HG03521 (cell line): ENCODE results near the gene YARS1.

Experiments
- ATAC-seq: cut with Tn5 transposase; IDR thresholded peaks from one replicate; pipeline ENCODE4 v1.9.1; 2021; ENCODE audit warnings: mild to moderate bottlenecking, moderate library complexity; ENCODE audit not compliant: unreplicated experiment

Gene YARS1

DNA sequence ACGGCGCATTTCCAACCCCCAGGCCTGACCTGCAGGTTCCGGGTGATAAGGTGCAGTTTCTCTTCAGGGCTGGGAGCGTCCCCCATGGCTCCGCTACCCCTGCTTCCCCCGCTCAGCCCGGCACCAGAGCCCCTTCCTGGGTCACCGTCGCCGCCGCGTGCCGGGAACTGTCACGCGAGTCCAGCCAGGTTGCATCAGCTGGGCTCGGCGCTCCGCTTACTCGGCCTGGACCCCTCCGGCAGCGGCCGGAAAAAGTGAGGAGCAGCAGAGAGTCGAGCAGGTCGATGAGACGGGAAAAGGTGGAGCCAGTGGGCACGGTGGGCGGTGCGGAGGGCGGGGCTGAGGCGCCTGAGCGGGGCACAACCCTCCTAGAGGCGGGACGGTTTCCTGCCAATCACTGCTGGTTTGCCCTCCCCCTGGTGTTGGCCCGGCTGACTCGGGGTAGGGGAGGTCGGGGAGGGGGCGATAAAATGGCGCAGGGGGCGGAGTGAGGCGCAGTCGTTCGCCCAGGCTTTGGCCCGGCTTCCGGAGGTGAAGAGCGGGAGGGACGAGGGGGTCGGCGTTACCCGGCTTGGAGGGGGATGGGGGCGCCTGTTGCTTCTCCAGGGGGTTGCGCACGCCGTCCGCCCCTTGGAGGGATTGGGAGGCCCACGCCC is at the start of gene YARS1, which contains the start of gene S100PBP:
Gene YARS1, minus strand, starts transcription at position 200 of the 656 bp plus-strand sequence. Its CDS starts 114 bp downstream, at position 86.
Gene S100PBP, plus strand, starts transcription at position 495 of the 656 bp plus-strand sequence. CDS start 8,447 bp downstream, outside the sequence.
- peak; percentile 88 for ATAC-seq

DNA sequence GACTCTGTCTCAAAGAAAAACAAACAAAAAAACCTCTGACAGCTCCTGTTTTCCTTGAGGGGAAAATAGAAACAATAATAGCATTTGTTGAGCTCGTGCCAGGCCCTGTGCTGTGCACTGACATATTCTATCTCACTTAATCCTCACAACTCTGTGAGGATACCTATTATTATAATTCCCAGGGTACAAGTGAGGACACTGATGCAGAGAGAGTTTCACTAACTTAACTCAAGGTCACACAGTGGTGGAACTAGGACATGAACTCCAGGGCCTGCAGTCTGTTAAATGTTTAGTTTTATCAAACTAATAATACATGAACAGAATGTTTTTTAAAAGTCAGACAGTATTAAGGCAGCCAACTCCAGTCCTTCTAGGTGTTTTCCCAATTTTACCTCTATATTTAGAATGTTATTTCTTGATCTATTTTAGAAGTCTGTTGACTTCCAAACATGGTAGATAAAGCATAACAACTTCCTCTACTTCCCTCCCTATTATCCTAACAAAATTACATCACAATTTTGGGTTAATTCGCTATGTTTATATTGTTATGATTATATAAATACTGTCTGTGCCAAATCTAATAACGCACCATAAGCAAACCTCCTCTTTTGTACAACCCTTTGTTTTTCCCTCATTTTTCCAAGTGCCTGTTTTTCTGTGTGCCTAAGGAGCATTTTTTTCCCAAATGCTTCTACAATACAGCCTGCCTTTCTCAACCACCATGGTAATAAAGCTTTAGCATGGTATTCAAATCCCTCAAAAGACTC is 48.7 kb upstream of the YARS1 start:
- ATAC-seq, result no peak

GRCh38 chr1:32864375-32865019 is 47.3 kb upstream of the YARS1 start:
- ATAC-seq, result no peak

DNA sequence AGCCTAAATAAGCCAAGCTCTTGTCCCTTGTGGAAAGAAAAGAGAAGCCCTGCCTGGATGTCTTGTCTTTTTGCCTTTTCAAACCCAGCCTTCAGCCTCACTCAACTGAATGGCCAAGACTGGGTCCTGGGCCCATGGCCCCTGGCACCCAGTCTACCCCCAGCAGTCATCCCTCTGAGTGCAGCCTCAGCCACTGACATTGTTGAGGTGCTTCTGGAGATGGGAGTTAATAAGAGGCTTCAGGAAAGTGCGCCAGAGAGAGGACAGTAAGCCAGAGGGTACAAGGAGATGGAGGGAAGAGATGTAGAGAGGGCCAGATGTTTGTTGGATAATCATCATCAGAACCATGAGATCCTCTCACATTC is 46.7 kb upstream of the YARS1 start:
- ATAC-seq, result no peak

DNA sequence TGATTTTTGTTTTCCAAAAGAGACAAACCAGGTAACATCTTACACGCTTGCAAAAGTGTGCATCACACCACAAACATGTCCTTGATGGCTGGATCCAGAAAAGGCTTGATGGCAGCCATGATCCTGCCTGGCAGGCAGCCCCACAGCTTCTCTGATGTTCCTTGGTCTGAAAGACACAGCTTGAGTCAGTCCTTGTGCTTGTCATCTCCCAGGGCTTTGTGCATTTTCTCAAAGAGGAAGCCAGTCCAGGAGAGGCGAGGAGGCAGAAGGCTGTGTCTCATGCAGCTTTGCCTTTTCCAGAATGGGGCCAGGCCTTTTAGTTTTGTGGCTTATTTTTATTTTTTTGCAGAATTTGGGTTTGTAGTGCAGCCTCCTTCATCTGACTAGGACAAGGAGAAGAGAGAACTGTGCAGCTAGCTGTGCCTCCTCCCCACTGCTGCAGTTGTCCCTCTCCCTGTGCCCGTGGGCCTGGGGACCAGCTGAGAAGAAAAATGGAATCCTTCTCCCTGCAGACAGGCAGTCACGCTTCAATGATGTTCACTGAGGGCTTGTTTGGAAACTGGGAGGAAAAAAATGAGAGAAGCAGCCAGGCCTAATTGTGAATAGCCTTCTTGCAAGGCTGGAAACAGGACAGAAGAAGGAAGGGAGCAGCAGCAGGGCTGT is 46.2 kb upstream of the YARS1 start:
- ATAC-seq, result no peak

DNA sequence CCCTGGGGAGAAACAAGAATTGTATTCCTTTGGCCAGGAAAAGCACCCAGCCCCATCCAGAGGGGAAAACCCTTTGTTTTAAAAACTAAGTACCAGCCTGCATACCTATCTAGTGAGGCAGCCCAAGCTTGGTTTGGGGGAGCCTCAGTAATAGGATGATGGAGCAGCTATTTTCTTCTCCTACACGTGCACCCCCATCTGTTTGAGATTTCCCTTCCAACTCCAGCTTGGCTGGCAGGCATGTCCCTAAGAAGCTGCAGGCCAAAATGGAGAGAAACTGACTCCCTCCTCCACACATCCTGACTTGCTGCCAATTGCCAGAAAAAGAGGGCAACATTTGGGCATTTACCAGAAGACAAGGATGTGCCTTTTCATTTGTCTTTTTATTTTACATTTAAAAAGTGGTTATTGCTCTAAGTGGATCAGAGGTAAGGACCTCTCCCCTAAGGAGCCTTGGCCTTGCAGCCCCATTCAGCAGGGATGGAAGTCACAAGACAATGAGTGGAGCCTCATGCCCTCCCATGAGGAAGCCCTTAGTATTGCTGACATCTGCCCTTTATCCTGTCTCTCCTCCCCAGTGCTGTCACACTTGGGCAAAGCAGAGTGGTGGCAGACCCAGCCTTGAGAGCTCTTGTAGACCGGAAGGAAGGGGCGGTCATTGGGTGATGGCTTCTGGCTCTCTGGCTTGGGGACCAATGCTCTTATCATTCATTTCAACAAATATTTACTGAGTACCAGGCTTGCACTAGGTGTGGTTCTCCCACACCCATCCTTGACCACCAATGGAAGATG is 44.9 kb upstream of the YARS1 start:
- no peak for ATAC-seq

DNA sequence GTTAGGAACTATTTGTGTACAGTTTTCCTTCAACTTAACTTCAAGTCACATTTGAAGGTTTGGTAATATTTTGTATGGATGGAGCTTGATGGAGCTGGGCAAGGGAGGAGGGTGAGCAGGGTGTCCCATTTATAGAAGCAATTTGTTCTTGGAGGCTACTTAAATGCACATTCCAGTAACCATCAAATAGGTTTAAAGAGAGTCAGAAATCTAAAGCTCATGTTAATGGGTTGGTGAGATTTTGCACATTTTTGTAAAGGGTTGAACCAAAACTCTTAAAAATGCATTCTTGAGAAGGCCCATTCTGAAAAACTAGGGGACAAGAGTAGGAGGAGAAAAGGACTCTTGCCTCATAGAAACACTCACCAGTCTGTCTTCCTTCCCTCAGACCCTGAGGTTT is 43.4 kb upstream of the YARS1 start:
- no peak for ATAC-seq

- ATAC-seq, result no peak
Observed at GRCh38 chr1:32859915-32860314, 42.8 kb upstream of the YARS1 start.

GRCh38 chr1:32858791-32859190 is 41.6 kb upstream of the YARS1 start:
- ATAC-seq, result no peak

DNA sequence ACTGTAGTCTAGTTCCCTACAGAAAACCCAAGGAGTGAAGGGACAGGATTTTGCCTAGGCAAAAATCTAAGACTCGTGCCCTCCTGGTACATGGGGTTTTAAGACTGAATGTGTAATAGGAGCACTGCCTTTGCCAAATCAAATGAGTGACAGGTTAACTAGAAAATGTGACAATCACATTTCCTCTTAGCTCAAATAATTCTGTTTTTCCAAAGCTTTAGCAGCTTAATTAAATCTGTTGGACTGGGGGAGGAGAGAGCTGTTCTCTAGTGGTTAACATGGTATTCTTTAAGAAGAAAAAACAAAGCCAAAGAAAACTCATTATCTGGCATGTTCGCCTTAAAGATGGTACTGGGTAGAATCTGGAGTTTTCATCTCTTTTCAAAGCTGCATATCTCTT is 41.0 kb upstream of the YARS1 start:
- no peak for ATAC-seq

GRCh38 chr1:32855861-32856617 is 38.9 kb upstream of the YARS1 start:
- ATAC-seq, result no peak

GRCh38 chr1:32848354-32849063 is 31.4 kb upstream of the YARS1 start:
- ATAC-seq, result no peak

- no peak for ATAC-seq
Observed at GRCh38 chr1:32831878-32832277, 14.7 kb upstream of the YARS1 start.

- no peak for ATAC-seq
Observed at GRCh38 chr1:32830092-32830852, 13.1 kb upstream of the YARS1 start.

GRCh38 chr1:32828341-32828740 is 11.2 kb upstream of the YARS1 start:
- ATAC-seq, result no peak

- ATAC-seq, result no peak
Observed at GRCh38 chr1:32825181-32825580, 8.0 kb upstream of the YARS1 start.

GRCh38 chr1:32818804-32819541 is 1.8 kb upstream of the YARS1 start:
- ATAC-seq, result no peak
